ENCODE data around the gene RCCD1. TPM values are rescaled to one million over a fixed set of nuclear protein-coding genes. Genes with fewer than 3 reads are reported as not detected.

The RCCD1 gene
- total RNA-seq, 1 experiment from 2014 or later: 22.8 TPM

- Mint-ChIP-seq H3K27ac (no peak overlapping the region), H3K36me3 (ENCODE audit: insufficient read depth in 1 of 3, low read depth in 3 of 3) (peaks cover 51 to 82% (median 68%) of the 10 kb centered on the region in 3 experiments; a peak in 6 of 7 replicates), H3K27me3 (ENCODE audit: low read depth) (no peaks in the 10 kb centered on the region), H3K4me1 (no peaks in the 10 kb centered on the region), H3K9me3 (no peaks in the 10 kb centered on the region), H3K4me3 (no peak overlapping the region)
- Histone ChIP-seq H2AK5ac (ENCODE audit: insufficient read length, low read length) (no peak overlapping the region), H3K27ac (ENCODE audit: insufficient read length, low read depth, low read length) (no peak overlapping the region), H2BK20ac (ENCODE audit: low read depth, low read length, poor library complexity, severe bottlenecking) (no peak overlapping the region), H3K4me1 (ENCODE audit: insufficient read depth, low read length) (no peaks in the 10 kb centered on the region), H3T11ph (ENCODE audit: low read length) (no peak overlapping the region), H4K8ac (replicated peaks; ENCODE audit: insufficient read length, low read depth, low read length) (no peak overlapping the region), H3K27me3 (ENCODE audit: insufficient read depth, low read length) (no peaks in the 10 kb centered on the region), H4K20me1 (ENCODE audit: control insufficient read depth, insufficient read depth, insufficient read length) (no peaks in the 10 kb centered on the region), H2BK15ac (ENCODE audit: low read depth, low read length) (no peak overlapping the region), H2BK120ac (ENCODE audit: low read depth, low read length, poor library complexity, severe bottlenecking) (no peak overlapping the region), H3K79me1 (ENCODE audit: insufficient read depth, low read depth, low read length, poor library complexity, severe bottlenecking) (no peaks in the 10 kb centered on the region), H3K9me3 (ENCODE audit: control insufficient read depth, low read depth, low read length) (no peaks in the 10 kb centered on the region), H3K14ac (ENCODE audit: insufficient read depth, low read length) (no peak overlapping the region; the same call in 1 of the 2 replicates), H3K23me2 (ENCODE audit: insufficient read length, low read depth, low read length, poor library complexity, severe bottlenecking) (no peaks in the 10 kb centered on the region), H2BK12ac (ENCODE audit: insufficient read length, low read depth, low read length) (no peak overlapping the region), H3K56ac (ENCODE audit: insufficient read length, low read depth, low read length) (no peak overlapping the region), H3K18ac (ENCODE audit: insufficient read length, low read depth, low read length) (no peak overlapping the region), H3K23ac (ENCODE audit: insufficient read length, low read depth, low read length) (no peak overlapping the region), H3K4ac (ENCODE audit: low read depth, low read length) (no peak overlapping the region), H2BK5ac (ENCODE audit: insufficient read length, low read length) (no peak overlapping the region), H3K9ac (ENCODE audit: extremely low read depth, insufficient read length, low read length) (no peak overlapping the region), H4K5ac (ENCODE audit: insufficient read length, low read depth, low read length) (no peak overlapping the region), H2AFZ (ENCODE audit: low read length) (no peak overlapping the region), H4K91ac (ENCODE audit: insufficient read length, low read depth, low read length) (no peak overlapping the region), H3K79me2 (ENCODE audit: insufficient read depth, low read length) (no peaks in the 10 kb centered on the region), H3K4me2 (ENCODE audit: insufficient read depth, insufficient read length, low read length) (no peak overlapping the region)
- WGBS (ENCODE audit: extremely low coverage, insufficient read length, low lambda C conversion rate): no CpG with 5 or more reads among the region's 12 CpGs
- DNase-seq: no peak
- TF ChIP-seq CTCF (conservative IDR thresholded peaks at IDR 0.05): no peak
These were observed 12.1 kb upstream of the RCCD1 start for GRCh38 chr15:90942354-90943120.

All from H9 (cell line).